PC-9 (cell line): ENCODE data around the gene CALD1. TPM values are rescaled to one million over a fixed set of nuclear protein-coding genes. Genes with fewer than 3 reads are reported as not detected.

ENCODE experiments used
- BruUV-seq: library from RNA; stranded (reverse); fragments of 400-500 nt; replicated peaks from 2 replicates; lab custom pipeline; 2021; lab: Mats Ljungman, UMichigan
- CTCF ChIA-PET: fragments of 300-600 bp; sonication (Branson Sonifier 250); formaldehyde crosslinking; loops from one replicate; lab custom pipeline; 2022; ENCODE audit warnings: antibody characterized with exemption; lab: Charles Lee
- POLR2A ChIA-PET: fragments of 300-600 bp; sonication (Branson Sonifier 250); formaldehyde crosslinking; loops from one replicate; lab custom pipeline; 2022; ENCODE audit warnings: antibody characterized with exemption; ENCODE audit not compliant: unreplicated experiment; lab: Charles Lee
- DNase-seq, 2 experiments: peaks; one replicate each; pipeline versions ENCODE4 v3.0.0 to v3.0.0-alpha.2; 2015 to 2022; ENCODE audit warnings: mixed read lengths in 1 of 2
- H2AFZ ChIP-seq: fragments of 200-600 bp; sonication (generic); 2 replicates; pipeline ENCODE4 v1.8.1; 2017; ENCODE audit warnings: antibody characterized with exemption
- H3F3A ChIP-seq: fragments of 200-600 bp; sonication (generic); 2 replicates; pipeline ENCODE4 v1.8.1; 2017; ENCODE audit warnings: antibody characterized with exemption, mild to moderate bottlenecking, low read depth; ENCODE audit not compliant: insufficient read depth
- H3K27ac ChIP-seq: fragments of 200-600 bp; sonication (generic); 2 replicates; pipeline ENCODE4 v1.6.1; 2016; ENCODE audit warnings: mixed run types
- H3K27me3 ChIP-seq: fragments of 200-600 bp; sonication (generic); 2 replicates; pipeline ENCODE4 v1.6.1; 2016; ENCODE audit warnings: low read depth, mixed run types; ENCODE audit not compliant: insufficient read depth
- H3K36me3 ChIP-seq: fragments of 200-600 bp; sonication (generic); 2 replicates; pipeline ENCODE4 v1.6.1; 2016; ENCODE audit warnings: low read depth, mixed run types
- H3K4me1 ChIP-seq: fragments of 200-600 bp; sonication (generic); replicated peaks from 2 replicates; pipeline ENCODE4 v1.6.1; 2016; ENCODE audit warnings: mixed run types; ENCODE audit not compliant: insufficient read depth
- H3K4me2 ChIP-seq: fragments of 200-600 bp; sonication (generic); 2 replicates; pipeline ENCODE4 v1.6.1; 2017; ENCODE audit warnings: mixed run types
- H3K4me3 ChIP-seq: fragments of 200-600 bp; sonication (generic); 2 replicates; pipeline ENCODE4 v1.6.1; 2016; ENCODE audit warnings: mixed run types
- H3K79me2 ChIP-seq: fragments of 200-600 bp; sonication (generic); 2 replicates; pipeline ENCODE4 v1.6.1; 2017; ENCODE audit warnings: low read depth, mixed run types
- H3K9me2 ChIP-seq: fragments of 200-600 bp; sonication (generic); 2 replicates; pipeline ENCODE4 v1.8.1; 2017; ENCODE audit warnings: mild to moderate bottlenecking; ENCODE audit not compliant: insufficient read depth
- H3K9me3 ChIP-seq: fragments of 200-600 bp; sonication (generic); 2 replicates; pipeline ENCODE4 v1.8.1; 2016; ENCODE audit warnings: low read depth; ENCODE audit not compliant: insufficient read depth
- H4K20me1 ChIP-seq: fragments of 200-600 bp; sonication (generic); 2 replicates; pipeline ENCODE4 v1.8.1; 2017; ENCODE audit not compliant: insufficient read depth
- EZH2 ChIP-seq: fragments of 200-600 bp; sonication (generic); IDR thresholded peaks from 2 replicates; pipeline ENCODE4 v1.8.0; 2017; ENCODE audit warnings: antibody characterized with exemption, low read depth
- intact Hi-C: fragments of 100-400 bp; cut with micrococcal nuclease; formaldehyde crosslinking; loops from one replicate; pipeline ENCODE4 v1.10.0; 2022; ENCODE audit not compliant: unreplicated experiment
- total RNA-seq: library from RNA; stranded (reverse); gene quantifications from 2 replicates; pipeline ENCODE4 v1.2.3, GENCODE V29; 2021
- TF ChIP-seq, protein P1 (sequence below): fragments of 200-600 bp; sonication (generic); conservative IDR thresholded peaks from 2 replicates; pipeline ENCODE4 v1.6.1; 2017; ENCODE audit warnings: mixed run types, antibody characterized with exemption, mild to moderate bottlenecking, moderate library complexity

CALD1 gene
- total RNA-seq, 1 experiment from 2014 or later: 84.4 TPM

- H3K9me3 ChIP-seq: no peaks in the 10 kb centered on the region
- intact Hi-C loops: no loop called here
- no peaks in the 10 kb centered on the region for H3K79me2 ChIP-seq
- no peaks in the 10 kb centered on the region for H3K9me2 ChIP-seq
- ChIA-PET CTCF (interaction anchor here (0.6 kb wide), 2 partner anchors 24 to 239 kb away, joined by 3 to 7 read pairs; no protein-coding TSS in a partner anchor), POLR2A (interaction anchor here (0.7 kb wide), 1 partner anchor 326 kb away, joined by 5 read pairs; no protein-coding TSS in a partner anchor)
- no peak overlapping the region for H3K27ac ChIP-seq
- H3K4me3 ChIP-seq: no peak overlapping the region
- H3K4me2 ChIP-seq: no peak overlapping the region
- H3K36me3 ChIP-seq: peaks cover 3% of the 10 kb centered on the region; the same call in 1 of the 2 replicates
- no TSS peak for BruUV-seq
- no peaks in the 10 kb centered on the region for H3K4me1 ChIP-seq
- DNase-seq: no peak
- no peaks in the 10 kb centered on the region for H3F3A ChIP-seq
- TF ChIP-seq, protein P1, sequence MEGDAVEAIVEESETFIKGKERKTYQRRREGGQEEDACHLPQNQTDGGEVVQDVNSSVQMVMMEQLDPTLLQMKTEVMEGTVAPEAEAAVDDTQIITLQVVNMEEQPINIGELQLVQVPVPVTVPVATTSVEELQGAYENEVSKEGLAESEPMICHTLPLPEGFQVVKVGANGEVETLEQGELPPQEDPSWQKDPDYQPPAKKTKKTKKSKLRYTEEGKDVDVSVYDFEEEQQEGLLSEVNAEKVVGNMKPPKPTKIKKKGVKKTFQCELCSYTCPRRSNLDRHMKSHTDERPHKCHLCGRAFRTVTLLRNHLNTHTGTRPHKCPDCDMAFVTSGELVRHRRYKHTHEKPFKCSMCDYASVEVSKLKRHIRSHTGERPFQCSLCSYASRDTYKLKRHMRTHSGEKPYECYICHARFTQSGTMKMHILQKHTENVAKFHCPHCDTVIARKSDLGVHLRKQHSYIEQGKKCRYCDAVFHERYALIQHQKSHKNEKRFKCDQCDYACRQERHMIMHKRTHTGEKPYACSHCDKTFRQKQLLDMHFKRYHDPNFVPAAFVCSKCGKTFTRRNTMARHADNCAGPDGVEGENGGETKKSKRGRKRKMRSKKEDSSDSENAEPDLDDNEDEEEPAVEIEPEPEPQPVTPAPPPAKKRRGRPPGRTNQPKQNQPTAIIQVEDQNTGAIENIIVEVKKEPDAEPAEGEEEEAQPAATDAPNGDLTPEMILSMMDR: no peak
- no peak for TF ChIP-seq EZH2
- H2AFZ ChIP-seq: no peak overlapping the region
- H3K27me3 ChIP-seq: no peaks in the 10 kb centered on the region
- H4K20me1 ChIP-seq: no peaks in the 10 kb centered on the region
These were observed 148.3 kb downstream of the CALD1 start for GRCh38 chr7:134927723-134928122.

DNA sequence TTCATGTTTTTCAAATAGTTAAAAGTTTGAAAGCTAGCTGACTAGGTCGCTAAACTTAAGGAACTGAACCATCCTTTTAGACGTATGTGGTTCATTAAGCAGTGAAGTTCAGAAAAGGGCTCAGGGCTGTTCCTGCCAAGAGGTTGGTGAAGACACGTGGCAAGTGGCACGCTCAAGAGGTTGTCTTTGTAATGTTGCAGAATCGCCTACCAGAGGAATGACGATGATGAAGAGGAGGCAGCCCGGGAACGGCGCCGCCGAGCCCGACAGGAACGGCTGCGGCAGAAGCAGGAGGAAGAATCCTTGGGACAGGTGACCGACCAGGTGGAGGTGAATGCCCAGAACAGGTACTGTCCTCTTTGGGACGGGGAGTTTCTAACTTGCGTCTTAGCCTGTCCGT, 149.1 kb downstream of the CALD1 start:
- H3K36me3 ChIP-seq: peaks cover 3% of the 10 kb centered on the region; the same call in 1 of the 2 replicates
- H3K4me3 ChIP-seq: no peak overlapping the region
- intact Hi-C loops: no loop called here
- no peaks in the 10 kb centered on the region for H3F3A ChIP-seq
- H3K79me2 ChIP-seq: no peaks in the 10 kb centered on the region
- BruUV-seq: no TSS peak
- TF ChIP-seq, protein P1: no peak
- no peak for TF ChIP-seq EZH2
- H3K27ac ChIP-seq: no peak overlapping the region
- H2AFZ ChIP-seq: no peak overlapping the region
- ChIA-PET POLR2A (no interaction called here), CTCF (no interaction called here)
- no peak overlapping the region for H3K4me2 ChIP-seq
- H3K4me1 ChIP-seq: no peaks in the 10 kb centered on the region
- no peak for DNase-seq
- H3K9me2 ChIP-seq: no peaks in the 10 kb centered on the region
- H4K20me1 ChIP-seq: no peaks in the 10 kb centered on the region
- no peaks in the 10 kb centered on the region for H3K27me3 ChIP-seq
- H3K9me3 ChIP-seq: no peaks in the 10 kb centered on the region

DNA sequence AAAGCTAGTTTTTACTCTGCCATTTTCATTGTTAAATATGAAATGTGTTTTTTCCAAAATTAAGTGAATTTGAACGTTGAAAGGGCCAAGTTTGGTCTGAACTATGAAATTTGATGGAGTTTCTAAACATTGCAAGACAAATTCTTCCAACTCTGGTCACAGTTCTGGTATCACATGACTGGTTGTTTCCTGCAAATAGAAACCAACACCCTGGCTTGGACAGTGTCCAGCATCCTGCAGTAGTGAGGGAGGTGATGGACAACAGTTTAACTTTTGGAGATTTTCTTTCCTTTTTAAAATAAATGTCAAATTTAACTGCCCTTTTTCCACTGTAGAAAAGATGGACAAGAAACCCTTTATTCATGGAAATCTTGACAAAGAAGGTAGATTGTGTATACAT, 152.1 kb downstream of the CALD1 start:
- peaks cover 3% of the 10 kb centered on the region; the same call in 1 of the 2 replicates for H3K36me3 ChIP-seq
- no peaks in the 10 kb centered on the region for H3K9me3 ChIP-seq
- H3K27ac ChIP-seq: no peak overlapping the region
- no peaks in the 10 kb centered on the region for H4K20me1 ChIP-seq
- ChIA-PET CTCF (no interaction called here), POLR2A (no interaction called here)
- BruUV-seq: no TSS peak
- H3K27me3 ChIP-seq: no peaks in the 10 kb centered on the region
- DNase-seq: no peak
- H3K4me2 ChIP-seq: no peak overlapping the region
- H3K9me2 ChIP-seq: no peaks in the 10 kb centered on the region
- TF ChIP-seq, protein P1: no peak
- TF ChIP-seq EZH2: no peak
- H3K4me1 ChIP-seq: no peaks in the 10 kb centered on the region
- no peaks in the 10 kb centered on the region for H3F3A ChIP-seq
- intact Hi-C loops: no loop called here
- no peak overlapping the region for H3K4me3 ChIP-seq
- H3K79me2 ChIP-seq: no peaks in the 10 kb centered on the region
- no peak overlapping the region for H2AFZ ChIP-seq
